SK-N-SH treated with all-trans-retinoic acid at 6 μM for 48 hours (cell line): ENCODE measurements around the gene STAT5A.

Experiments used
- BACH2 ChIP-seq: fragments of 250-450 bp; sonication (Bioruptor Pico); IDR thresholded peaks from 2 replicates; pipeline ENCODE4 v1.9.0; 2021; ENCODE audit warnings: mild to moderate bottlenecking, borderline replicate concordance
- GLIS3 ChIP-seq: fragments of 250-450 bp; sonication (Bioruptor Pico); IDR thresholded peaks from 2 replicates; pipeline ENCODE4 v1.5.0; 2020; ENCODE audit warnings: mild to moderate bottlenecking, moderate library complexity
- ISL1 ChIP-seq: fragments of 250-450 bp; sonication (Bioruptor Pico); IDR thresholded peaks from 2 replicates; pipeline ENCODE4 v2.1.2; 2022; ENCODE audit warnings: mild to moderate bottlenecking, moderate library complexity
- PPARA ChIP-seq: fragments of 250-450 bp; sonication (Bioruptor Pico); IDR thresholded peaks from 2 replicates; pipeline ENCODE4 v1.5.0; 2020; ENCODE audit warnings: mild to moderate bottlenecking, borderline replicate concordance
- RARB ChIP-seq: fragments of 250-450 bp; sonication (Bioruptor Pico); IDR thresholded peaks from 2 replicates; pipeline ENCODE4 v1.8.0; 2021; ENCODE audit warnings: mild to moderate bottlenecking, moderate library complexity
- TOX ChIP-seq: fragments of 250-450 bp; sonication (Bioruptor Pico); IDR thresholded peaks from 2 replicates; pipeline ENCODE4 v1.8.0; 2021; ENCODE audit warnings: mild to moderate bottlenecking, moderate library complexity, borderline replicate concordance
- ZFP30 ChIP-seq: fragments of 450-650 bp; formaldehyde crosslinking; IDR thresholded peaks from 2 replicates; pipeline ENCODE4 v1.5.0; 2022; ENCODE audit warnings: mild to moderate bottlenecking, moderate library complexity
- TF ChIP-seq, protein P1 (sequence below): fragments of 250-450 bp; sonication (Bioruptor Pico); IDR thresholded peaks from 2 replicates; pipeline ENCODE4 v1.8.0; 2020; ENCODE audit warnings: mild to moderate bottlenecking, moderate library complexity, borderline replicate concordance
- TF ChIP-seq, protein P2 (sequence below): fragments of 250-450 bp; sonication (Bioruptor Pico); IDR thresholded peaks from 2 replicates; pipeline ENCODE4 v1.8.0; 2021; ENCODE audit warnings: low read depth, mild to moderate bottlenecking, moderate library complexity, borderline replicate concordance
- TF ChIP-seq, protein P3 (sequence below): fragments of 250-450 bp; sonication (Bioruptor Pico); IDR thresholded peaks from 2 replicates; pipeline ENCODE4 v1.5.1; 2021; ENCODE audit warnings: mild to moderate bottlenecking, moderate library complexity

DNA sequence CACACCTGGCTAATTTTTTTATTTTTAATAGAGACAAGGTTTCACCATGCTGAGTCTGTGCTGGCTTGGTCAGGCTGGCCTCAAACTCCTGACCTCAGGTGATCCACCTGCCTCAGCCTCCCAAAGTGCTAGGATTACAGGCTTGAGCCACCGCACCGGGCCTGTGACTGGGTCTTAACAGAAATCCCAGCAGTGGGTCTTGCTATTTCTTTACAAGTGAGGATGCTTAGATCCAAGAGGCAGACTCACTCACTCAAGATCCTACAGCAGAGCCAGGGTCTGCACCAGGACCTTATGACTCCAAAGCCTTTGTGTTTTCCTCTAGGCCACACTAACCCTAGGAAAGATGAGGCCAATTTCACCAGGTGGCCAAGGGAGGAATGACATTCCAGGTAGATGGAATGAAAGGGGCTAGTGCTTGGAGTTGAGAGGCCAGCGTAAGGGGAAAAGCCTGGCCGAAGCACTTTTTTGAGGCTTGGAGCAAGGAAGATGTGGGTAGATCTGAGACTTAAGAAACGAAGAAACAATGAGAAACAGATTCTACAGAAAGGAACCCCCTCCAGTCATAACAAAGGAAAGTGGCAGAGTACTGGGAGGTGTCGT is 5.7 kb upstream of the STAT5A start:
- no peak for TF ChIP-seq ZFP30
- no peak for TF ChIP-seq ISL1 (CRISPR knock-in tag)
- no peak for TF ChIP-seq PPARA (CRISPR knock-in tag)
- TF ChIP-seq, protein P1, sequence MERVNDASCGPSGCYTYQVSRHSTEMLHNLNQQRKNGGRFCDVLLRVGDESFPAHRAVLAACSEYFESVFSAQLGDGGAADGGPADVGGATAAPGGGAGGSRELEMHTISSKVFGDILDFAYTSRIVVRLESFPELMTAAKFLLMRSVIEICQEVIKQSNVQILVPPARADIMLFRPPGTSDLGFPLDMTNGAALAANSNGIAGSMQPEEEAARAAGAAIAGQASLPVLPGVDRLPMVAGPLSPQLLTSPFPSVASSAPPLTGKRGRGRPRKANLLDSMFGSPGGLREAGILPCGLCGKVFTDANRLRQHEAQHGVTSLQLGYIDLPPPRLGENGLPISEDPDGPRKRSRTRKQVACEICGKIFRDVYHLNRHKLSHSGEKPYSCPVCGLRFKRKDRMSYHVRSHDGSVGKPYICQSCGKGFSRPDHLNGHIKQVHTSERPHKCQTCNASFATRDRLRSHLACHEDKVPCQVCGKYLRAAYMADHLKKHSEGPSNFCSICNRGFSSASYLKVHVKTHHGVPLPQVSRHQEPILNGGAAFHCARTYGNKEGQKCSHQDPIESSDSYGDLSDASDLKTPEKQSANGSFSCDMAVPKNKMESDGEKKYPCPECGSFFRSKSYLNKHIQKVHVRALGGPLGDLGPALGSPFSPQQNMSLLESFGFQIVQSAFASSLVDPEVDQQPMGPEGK (CRISPR knock-in tag), result no peak
- no peak for TF ChIP-seq BACH2 (CRISPR knock-in tag)
- TF ChIP-seq TOX, result no peak
- TF ChIP-seq RARB (CRISPR knock-in tag), result no peak
- TF ChIP-seq, protein P2, sequence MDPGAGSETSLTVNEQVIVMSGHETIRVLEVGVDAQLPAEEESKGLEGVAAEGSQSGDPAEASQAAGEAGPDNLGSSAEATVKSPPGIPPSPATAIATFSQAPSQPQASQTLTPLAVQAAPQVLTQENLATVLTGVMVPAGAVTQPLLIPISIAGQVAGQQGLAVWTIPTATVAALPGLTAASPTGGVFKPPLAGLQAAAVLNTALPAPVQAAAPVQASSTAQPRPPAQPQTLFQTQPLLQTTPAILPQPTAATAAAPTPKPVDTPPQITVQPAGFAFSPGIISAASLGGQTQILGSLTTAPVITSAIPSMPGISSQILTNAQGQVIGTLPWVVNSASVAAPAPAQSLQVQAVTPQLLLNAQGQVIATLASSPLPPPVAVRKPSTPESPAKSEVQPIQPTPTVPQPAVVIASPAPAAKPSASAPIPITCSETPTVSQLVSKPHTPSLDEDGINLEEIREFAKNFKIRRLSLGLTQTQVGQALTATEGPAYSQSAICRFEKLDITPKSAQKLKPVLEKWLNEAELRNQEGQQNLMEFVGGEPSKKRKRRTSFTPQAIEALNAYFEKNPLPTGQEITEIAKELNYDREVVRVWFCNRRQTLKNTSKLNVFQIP (CRISPR knock-in tag), result no peak
- TF ChIP-seq GLIS3 (CRISPR knock-in tag), result no peak
- TF ChIP-seq, protein P3, sequence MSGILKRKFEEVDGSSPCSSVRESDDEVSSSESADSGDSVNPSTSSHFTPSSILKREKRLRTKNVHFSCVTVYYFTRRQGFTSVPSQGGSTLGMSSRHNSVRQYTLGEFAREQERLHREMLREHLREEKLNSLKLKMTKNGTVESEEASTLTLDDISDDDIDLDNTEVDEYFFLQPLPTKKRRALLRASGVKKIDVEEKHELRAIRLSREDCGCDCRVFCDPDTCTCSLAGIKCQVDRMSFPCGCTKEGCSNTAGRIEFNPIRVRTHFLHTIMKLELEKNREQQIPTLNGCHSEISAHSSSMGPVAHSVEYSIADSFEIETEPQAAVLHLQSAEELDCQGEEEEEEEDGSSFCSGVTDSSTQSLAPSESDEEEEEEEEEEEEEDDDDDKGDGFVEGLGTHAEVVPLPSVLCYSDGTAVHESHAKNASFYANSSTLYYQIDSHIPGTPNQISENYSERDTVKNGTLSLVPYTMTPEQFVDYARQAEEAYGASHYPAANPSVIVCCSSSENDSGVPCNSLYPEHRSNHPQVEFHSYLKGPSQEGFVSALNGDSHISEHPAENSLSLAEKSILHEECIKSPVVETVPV (CRISPR knock-in tag), result no peak
